SW480 (cell line): ENCODE results near the gene AFG3L2.

Experiments used
- DNase-seq: peaks from one replicate; pipeline ENCODE4 v3.0.0-alpha.2; 2016; ENCODE audit warnings: low spot score

Gene AFG3L2

DNA sequence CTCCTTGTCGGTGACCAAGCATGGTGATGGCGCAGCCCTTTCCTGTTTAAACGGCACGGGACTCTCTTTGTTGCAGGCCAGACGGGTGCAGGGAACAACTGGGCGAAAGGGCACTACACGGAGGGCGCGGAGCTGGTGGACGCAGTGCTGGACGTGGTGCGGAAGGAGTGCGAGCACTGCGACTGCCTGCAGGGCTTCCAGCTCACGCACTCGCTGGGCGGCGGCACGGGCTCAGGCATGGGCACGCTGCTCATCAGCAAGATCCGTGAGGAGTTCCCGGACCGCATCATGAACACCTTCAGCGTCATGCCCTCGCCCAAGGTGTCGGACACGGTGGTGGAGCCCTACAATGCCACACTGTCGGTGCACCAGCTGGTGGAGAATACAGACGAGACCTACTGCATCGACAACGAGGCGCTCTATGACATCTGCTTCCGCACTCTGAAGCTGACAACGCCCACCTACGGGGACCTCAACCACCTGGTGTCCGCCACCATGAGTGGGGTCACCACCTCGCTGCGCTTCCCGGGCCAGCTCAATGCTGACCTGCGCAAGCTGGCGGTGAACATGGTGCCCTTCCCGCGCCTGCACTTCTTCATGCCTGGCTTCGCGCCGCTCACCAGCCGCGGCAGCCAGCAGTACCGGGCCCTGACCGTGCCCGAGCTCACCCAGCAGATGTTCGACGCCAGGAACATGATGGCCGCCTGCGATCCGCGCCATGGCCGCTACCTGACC lies 51.9 kb downstream of the AFG3L2 start:
- DNase-seq: no peak

DNA sequence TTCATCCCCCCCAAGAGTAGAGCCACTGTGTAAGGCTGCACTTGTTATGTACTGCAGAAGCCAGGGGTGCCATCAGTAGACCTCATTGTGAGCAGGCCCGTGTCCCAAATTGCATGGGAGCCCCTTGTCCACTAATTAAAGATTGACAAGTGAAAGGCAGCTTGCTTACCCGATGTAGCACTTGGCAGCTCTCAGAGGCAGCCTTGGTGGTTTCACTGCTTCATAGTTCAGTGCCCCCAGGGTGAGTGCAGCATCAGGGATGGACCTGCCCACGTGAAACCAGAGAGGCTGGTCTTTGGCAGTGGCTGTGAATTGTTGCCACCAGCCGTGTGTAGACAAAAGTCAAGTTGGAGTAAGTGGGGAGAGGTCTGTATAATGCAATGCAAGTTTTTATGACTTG lies 55.7 kb downstream of the AFG3L2 start:
- no peak for DNase-seq

DNA sequence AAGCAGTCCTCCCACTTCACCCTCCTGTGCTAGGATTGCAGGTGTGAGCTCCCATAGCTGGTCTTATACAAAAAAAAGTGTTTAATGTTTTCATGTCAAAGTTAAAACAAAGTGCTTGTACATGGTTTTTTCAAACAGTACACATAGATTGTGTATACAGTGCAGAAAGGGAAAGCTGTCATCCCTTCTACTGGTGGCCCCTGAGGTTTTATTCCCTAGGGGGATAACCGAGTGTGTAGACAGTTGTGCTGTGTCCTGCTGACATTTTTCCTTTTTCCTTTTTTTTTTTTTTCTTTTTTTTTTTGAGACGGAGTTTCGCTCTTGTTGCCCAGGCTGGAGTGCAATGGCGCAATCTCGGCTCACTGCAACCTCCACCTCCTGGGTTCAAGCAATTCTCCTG lies 58.2 kb downstream of the AFG3L2 start:
- no peak for DNase-seq

DNA sequence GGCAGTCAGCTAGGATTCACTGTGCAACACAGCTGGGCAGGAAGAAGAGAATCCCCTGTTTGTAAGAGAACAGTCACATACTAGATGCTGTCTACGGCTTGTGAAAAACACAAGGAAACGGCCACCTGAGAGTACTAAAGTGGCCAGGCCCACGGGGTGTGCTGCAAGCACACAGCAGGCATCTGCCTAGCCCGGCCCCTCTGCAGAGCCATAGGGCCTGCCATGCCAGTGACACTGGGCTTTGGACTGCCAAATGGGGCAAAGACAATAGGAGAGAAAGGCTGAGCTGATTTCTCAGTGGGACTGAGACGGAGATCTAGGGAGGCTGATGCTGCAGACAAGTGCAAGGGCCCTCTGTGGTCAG lies 58.7 kb downstream of the AFG3L2 start:
- no peak for DNase-seq

DNA sequence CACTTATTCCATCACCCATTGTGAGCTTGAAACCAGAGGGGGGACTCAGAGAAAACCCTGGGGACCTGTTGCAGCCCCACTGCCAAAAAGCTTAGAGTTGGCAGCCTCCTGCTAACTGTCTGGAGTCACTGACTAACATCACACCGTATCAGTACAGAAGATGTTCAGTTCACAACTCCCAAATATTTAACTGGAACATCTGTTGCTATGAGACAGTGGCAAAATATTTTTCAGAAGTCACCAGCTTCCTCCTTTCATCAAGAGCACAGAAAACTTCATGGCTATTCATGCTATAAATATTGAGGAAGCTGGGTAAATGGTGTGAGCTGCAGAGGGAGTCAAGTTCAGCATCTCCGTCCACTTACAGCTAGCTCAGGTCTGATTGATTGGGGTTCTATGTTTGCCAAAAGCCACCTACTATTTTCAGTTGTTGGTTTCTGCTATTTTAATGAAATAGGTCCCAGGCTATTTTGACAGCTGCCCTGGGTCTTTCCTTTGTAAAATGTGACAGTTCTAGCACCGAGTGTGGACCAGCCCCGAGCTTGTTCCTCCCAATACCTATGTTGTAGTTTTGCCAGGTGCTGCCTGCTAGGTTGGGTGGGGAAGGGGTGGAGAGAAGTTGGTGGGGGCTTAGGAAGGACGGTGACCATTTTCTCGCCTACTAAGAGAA lies 59.2 kb downstream of the AFG3L2 start:
- DNase-seq: no peak

DNA sequence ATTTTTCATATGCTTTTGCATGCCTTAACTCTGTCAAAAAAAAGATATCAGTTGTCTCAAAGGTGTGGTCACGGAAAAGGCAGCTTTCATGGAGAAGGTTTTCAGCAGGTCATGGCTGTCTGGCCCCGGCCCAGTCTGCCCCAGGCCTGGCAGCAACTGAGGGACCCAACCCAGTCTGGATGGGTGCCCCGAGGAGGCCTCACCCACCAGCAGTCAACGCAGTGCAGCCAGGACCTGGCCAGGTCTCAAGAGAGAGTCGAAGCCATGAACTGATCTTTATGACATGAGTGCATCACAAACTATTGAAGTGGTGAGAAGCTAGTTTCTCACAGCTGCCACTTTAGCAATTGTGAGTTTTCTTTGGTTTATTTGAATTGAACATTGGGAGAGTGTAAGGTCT lies 61.1 kb downstream of the AFG3L2 start:
- DNase-seq: no peak

DNA sequence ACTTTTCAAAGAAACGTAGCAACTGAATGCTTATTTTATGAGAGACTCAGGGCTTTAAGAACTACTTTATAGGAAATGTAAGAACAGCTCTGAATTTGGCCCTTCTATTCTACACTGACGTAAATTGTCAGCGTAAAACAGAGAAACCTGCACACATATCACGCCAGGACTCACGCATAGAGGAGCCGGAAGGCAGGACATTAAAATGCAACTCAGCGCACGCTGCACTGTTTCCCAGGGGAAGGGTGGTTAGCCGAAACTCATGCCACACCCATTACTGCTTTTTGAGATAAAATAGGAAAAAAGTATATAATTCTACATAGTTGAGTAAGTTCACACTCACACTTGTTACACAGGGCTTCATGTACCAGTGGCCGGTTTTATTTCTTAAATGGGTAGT lies 61.5 kb downstream of the AFG3L2 start:
- DNase-seq: no peak

DNA sequence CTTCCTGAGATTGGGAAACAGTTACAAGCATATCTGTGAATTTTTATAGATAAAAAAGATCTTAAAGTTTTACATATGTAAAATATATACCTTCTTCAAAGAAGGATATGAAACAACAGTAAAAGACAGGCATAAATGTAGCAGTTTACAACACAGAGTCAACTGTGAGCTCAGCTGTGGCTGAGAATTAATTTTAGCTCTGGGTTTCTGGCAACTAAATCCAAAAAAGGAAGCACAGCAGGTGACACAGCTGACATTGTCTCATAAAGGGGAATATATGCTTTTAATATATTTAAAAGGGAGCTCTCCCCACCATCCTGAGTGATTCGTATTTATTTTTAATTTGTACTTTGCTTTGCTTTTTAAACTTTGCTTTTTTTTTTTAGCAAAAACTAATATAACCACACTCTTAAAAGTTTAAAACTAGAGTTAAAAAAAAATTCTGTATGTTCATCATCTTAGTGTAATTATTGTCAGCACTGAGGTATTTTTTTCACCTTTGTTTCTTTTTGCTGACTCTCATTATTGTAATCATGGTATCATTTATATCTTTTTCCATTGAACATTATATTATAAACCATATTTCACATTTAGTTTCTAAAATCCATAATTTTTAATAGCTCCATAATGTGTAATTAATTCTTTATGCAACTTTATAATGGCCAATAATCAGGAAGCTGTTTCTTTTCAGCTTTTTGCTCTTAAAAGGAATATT lies 62.3 kb downstream of the AFG3L2 start:
- no peak for DNase-seq

DNA sequence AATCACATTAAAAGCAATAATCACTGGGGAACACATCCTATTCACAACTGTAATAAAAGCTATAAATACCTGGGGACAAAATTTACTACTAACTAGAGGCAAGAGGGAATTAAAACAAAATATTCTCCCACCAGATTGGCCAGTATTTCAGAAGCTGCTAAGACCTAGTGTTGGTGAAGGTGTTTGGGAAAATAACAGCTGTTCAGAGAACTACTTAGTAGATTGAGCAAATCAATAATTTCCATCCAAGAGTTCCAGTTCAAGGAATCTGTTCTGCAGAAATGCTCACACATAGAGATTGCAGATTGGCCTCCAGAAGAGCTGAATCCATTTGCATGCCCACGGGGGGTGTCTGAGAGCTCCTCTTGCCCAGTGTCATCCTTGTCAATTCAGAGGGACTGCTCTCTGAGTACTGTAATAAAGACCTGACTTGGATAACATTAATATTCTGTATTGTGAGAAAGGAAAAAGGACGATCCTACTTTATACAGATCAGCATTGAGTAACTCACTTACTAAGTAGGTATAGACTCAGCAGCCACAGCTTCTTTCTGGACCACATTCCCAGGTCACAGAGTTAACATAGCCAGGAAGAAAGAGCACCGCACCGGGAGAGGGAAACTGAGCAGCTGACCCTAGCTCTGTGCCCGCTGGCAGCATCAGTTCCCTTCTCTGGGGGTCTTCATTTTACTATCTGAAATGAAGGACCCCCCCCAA lies 63.3 kb downstream of the AFG3L2 start:
- DNase-seq: no peak

DNA sequence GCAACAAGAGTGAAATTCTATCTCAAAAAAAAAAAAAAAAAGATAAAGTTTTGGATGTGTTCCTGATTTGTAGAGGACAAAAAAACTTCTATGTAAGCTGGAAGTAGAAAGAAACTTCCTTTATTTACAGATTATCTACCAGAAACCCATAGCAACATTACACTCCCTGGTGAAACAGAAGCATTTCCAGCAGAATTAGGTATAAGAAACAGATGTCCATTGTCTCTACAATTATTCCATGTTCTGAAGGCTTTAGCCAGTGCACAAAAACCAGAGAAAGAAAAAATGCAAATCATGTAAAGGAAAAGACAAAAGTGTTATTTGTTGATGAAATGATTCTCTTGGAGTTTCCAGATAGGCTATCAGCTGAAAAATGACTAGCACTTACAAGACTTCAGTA lies 64.1 kb downstream of the AFG3L2 start:
- DNase-seq: no peak

DNA sequence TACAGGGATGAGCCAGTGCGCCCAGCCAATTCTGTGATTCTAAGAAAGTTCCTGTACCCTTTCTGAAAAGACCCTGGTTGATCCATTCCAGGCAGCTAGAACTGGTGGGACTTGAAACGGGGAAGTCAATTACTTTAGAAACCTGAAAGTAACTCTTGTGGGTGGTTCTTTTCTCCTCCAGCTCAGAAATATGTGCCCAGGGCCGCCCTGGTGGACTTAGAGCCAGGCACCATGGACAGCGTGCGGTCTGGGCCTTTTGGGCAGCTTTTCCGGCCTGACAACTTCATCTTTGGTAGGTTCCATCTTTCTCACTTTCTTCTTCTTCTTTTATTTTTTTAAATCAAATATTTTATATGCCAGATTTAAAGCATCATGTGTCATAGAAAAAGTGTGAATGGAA lies 66.3 kb downstream of the AFG3L2 start:
- DNase-seq: no peak

DNA sequence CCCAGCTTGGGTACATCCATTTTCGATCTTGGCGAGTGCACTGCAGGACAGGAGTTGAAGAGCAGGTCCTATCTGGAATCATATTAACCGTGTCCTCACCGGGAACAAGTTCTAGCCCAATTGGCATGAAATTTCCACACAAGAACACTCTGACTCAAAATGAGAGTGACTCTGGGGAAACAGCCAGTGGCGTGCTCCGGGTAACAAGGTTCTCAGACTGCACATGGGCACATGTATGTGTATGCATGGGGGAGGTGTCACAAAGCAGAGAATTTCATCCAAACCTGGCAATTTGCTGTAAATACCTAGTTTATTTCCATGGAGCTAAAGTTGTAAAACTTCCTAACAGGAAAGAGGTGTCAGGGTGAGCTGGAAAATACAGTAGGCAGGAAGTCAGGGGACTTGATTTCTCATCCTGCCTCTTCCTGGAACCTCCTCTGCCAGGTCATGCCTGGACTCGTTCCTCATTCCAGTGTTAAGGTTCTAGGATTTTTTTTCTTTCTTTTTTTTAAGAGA lies 67.3 kb downstream of the AFG3L2 start:
- no peak for DNase-seq

DNA sequence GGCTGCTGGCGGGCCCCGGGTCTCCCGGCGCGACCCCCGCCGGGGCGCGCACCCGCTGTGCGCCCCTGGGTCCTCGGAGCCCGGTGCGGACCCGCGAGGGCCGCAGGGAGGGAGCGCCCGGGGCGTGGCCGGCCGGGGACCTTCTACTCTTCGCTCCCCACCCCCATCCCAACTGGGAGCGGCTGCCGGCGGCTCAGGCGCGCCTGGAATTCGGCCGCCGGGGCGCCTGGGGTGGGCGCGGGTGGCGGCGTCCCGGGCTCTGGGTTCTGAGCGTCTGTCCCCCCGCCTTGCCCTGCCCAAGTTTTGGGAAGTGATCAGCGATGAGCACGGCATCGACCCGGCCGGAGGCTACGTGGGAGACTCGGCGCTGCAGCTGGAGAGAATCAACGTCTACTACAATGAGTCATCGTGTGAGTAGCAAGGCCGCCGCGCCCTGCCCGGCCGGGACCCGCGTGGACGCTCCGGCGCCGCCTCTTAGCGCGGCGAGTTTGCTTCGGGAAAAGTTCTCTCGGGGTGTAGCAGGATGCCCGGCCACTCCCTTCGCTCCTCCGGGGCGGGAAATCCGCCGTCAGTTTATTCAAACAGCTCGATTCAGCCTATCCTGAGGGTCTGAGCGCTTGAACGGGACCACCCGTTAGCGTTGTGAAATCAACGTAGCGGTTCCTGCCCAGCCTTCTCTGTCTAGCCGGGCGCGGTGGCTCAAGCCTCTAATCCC lies 68.5 kb downstream of the AFG3L2 start:
- DNase-seq: peak; percentile 84

DNA sequence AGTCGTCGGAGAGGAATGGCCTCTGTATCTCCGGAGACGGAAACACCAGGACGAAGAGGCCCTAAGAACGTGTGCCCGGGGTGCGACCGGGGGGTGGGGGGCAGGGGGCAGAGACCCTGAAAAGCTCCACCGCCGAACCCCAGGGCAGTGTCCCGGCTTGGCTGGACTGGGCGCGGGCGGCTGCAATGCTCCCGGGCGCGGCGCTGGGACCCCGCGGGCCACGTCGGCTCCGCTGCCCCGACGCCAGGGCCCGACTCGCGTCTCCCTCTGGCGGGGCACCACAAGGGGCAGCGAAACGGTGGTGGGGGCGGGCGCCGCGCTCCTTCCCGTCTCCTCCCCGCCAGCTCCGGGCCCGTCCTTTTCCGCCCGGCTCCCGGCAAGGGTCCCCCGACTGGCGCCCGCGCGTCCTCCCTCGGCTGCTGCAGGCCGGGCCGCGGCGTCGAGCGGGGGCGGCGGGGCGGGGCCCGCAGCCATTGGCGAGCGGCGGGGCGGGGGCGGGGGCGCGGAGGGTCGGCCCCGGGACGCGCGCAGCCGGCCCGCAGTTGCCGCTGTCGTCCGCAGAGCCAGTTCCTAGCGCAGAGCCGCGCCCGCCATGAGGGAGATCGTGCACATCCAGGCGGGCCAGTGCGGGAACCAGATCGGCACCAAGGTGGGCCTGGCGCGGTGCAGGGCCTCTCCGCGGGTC lies 69.2 kb downstream of the AFG3L2 start, which contains the start of gene TUBB6:
TUBB6 (plus strand) TSS at position 541 of the 685 bp plus-strand sequence; CDS start at position 593, 52 bp downstream.
- peak; percentile 60 for DNase-seq

DNA sequence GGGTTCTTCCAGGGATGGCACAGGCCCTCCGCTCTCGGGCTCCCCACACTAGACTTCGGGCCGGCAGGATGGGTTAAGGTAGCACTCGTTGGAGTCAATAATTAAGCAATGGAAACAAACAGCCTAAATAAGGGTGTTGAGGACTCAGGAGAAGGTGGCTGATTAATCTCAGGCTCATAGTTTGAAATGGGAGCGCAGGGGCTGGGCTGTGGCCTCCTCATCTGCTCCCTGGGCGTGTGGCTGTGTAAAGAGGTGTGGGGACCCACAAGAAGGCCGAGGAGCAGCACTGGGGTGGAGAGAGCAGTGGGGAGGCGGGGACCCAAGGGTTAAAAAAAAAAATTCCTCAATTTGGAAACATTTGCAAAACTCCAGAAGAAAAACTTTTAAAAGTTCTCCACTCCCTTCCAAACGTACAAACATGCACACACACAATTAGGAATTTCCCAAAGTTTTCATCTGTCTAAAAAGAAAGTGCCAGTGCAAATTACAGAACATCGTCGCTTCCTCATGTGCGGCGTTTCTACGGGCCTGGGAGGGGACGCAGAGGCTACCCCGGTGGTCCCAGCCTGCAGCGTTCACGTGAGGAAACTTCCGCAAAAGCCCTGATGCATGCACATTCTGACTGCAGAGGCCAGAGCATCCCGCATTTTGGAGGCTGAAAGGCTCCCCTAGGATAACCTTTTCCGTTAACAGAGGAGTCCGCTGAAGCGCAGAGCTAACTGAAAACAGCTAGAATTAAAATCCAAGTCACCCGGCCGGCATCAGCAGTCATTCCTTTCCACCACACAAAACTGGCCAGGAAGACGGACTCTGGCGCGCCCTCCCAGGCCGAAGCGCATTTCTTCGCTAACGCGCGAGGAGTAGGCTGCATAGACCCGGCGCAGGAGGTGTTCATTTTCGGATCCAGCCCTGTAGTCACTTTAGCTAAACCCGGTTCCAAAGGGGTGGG lies 70.0 kb downstream of the AFG3L2 start:
- no peak for DNase-seq

DNA sequence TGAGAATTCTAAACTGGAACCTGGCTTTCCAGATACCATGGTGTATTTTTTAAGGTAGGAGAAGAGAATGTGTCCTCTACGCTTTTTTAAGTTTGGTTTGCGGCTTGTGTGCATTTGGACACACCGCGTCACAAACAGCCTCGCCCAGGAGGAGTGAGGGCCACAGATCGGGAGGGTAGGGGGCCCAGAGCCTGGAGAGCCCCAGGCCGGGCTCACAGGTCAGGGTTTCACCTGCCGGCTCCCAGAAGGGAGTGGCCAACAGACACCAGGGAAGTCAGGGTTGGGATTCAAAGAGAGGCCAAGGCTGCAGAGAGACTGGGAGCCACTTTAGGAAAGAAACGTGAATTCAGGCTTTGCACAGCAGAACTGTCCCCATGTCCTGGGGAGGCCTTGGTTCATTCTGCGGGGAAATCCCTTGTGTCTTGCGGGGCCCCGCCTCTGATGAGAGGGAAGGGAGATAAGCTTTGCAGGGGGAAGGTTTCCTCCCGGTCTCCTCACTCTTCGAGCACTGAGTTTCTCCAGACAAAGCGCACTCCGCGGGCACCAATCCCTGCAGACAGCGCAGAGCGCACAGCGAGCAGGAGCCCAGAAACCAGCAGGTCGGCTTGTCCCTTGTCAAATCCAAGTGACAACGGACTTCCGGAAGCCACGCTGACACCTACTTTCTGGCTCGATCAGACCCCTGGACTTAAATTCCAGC lies 70.9 kb downstream of the AFG3L2 start:
- DNase-seq: no peak

DNA sequence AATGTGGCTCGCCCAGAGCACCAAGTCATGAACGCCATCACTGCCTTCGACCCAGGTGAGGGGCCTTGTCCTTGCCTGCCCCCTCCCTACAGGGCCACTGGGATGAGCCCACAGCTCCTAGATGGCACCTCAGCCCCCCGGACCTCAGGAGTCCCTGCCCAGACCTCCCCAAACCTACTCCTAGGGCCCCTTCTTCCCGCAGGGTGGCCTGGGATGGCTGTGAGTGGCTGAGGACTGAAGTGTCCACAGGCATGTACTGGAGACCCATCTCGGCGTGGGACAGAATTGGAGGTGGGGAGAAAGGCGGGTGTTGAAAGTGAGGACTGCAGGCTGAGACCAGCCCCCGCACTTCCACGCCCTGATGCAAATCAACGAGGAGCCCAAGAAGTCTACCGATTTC lies 71.8 kb downstream of the AFG3L2 start:
- no peak for DNase-seq

DNA sequence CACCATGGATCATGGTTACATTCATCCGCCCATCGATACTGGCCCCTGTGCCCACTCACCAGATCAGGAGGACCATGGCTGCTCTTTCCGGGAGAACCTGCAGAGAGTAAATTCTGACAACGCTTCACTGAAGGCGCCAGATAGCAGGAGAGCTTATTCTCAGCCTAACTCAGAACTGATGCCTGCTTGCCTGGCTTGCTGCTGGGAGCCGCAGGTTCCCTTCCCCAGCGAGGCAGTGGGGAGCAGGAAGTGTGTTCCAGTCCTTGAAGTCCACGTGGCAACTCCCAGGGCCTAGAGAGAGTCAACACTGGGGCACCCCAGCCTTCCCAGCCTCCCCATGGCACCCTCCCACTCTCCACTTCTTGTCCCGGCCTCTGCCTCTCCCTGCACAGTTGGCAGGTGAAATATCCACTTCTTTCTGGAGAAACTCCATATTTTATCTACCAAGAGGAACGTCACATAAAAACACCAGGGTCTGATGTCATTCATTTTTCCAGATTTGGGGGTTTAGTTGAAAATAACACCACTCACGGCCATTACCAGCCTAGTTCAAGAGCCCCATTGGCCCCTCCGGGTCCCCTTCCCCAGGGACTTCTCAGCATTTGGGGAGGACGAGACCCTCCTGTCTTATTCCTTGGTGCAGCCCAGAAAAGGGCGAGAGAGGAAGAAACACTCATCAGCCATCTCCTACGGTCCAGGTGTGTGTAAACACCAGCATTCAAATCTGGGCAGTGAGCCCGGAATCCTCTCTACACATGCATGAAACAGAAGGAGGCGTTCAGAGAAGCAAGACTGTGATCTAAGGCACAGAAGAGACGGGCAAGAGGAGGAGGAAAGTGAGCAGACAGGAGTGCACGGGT lies 72.4 kb downstream of the AFG3L2 start:
- DNase-seq: no peak
